Stimulated activated CD4-positive, alpha-beta T cell treated with anti-CD3 and anti-CD28 coated beads, Interleukin-4, amount 100 ng/mL, for 24 hours (primary cell): ENCODE measurements around the gene SLC16A12.

ENCODE experiments used
- DNase-seq: peaks from one replicate; pipeline ENCODE4 v3.0.0-alpha.2; 2020

Gene SLC16A12

GRCh38 chr10:89388806-89389205 lies 146.6 kb downstream of the SLC16A12 start:
- no peak for DNase-seq

- no peak for DNase-seq
Observed at GRCh38 chr10:89384474-89385340, 150.7 kb downstream of the SLC16A12 start.

- no peak for DNase-seq
Observed at GRCh38 chr10:89382757-89383156, 152.6 kb downstream of the SLC16A12 start.
